NCI-H524 treated with DMSO at 0.1 percent for 48 hours (cell line): Measurements from ENCODE around the gene ADAMTS3.

Experiments
- DNase-seq: peaks from one replicate; lab custom pipeline; 2025; lab: John Stamatoyannopoulos, UW

The ADAMTS3 gene

DNA sequence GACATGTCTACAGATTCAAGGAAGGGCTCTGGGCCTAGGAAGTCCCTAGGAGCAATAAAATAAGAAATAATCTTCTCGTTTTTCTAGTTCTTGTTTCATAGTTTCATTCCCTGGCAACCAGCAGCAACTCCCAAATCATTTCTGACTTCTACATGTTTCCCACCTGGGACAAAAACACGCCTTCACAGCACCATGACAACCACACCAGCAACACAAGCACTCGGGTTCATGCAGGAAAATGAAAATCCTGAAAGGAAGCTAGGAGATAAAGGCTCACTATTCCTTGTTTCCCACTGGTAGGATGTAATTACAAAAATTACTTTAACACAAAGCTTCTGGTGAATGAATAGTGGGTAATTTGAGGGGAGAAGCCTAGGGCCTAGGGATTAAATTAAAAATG lies 158.9 kb downstream of the ADAMTS3 start:
- DNase-seq = no peak

- DNase-seq = no peak
These were observed 160.5 kb downstream of the ADAMTS3 start for GRCh38 chr4:72408568-72408967.

DNA sequence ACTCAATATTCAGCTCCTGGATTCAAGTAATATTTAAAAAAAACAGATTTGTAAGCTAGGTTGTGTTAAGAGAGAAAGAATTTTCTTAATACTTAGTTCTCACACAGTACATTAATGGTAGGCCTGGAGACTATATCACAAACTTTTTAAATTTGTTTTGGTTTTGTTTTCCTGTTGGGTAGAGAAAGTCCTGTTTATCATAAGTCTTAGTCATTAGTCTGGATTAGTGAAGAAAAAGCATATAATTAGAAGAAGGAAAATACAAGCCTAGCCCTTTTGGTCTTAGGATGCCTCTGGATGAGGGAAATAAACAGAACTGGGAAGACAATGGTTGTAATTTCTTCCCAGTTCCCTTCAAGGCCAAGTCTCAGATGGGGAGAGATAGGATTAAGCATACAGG lies 163.6 kb downstream of the ADAMTS3 start:
- DNase-seq = no peak

DNA sequence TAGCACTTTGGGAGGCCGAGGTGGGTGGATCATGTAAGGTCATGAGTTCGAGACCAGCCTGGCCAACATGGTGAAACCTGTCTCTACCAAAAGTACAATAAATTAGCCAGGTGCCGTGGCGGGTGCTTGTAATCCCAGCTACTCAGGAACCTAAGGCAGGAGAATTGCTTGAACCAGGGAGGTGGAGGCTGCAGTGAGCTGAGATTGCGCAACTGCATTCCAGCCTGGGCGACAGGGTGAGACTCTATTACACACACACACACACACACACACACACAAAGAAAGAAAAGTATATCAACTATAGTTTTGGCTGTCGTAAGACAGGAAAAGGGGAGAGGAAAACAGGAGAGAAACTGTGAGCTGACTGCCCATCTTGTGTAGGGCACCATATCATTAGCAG lies 171.7 kb downstream of the ADAMTS3 start:
- DNase-seq = no peak

GRCh38 chr4:72394012-72394663 lies 174.9 kb downstream of the ADAMTS3 start:
- DNase-seq = no peak

GRCh38 chr4:72391281-72391680 lies 177.7 kb downstream of the ADAMTS3 start:
- DNase-seq = no peak

DNA sequence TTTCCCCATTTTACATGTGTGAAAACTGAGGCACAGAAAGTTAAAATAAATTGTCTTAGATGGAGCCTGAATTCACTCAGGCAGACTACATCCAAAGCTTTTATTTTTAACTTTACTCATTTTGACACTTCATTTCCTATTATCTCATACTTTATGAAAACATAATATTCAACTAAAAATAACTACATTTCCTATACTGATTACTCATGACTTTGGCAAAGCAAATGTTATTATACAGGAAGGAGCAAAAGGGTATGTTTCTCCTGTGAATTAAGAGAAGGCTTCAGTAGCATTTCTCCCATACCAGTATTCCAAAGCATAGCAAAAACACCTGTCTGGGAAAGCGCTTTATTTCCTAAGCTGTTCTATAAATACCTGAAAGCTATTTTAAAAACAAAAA lies 178.6 kb downstream of the ADAMTS3 start:
- DNase-seq = no peak

GRCh38 chr4:72388521-72388920 lies 180.5 kb downstream of the ADAMTS3 start:
- no peak for DNase-seq

DNA sequence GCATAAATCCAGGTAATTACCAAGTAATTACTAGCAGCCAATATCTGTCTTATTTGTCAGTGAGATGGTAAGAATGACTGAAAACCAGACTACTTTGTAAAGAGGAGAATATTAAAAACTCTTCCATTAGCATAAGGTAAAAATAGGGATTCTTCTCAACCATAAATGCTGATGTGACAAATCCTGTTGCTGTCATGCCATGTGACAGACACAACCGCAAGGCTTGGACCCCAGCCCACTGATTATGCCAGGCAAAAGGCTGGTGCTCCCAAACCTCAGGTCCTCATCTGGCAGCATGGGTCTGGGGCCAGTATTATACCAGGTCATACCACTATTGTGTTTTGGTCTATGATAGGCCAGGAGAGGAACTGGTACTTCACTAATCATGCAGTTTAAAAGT lies 181.1 kb downstream of the ADAMTS3 start:
- no peak for DNase-seq

DNA sequence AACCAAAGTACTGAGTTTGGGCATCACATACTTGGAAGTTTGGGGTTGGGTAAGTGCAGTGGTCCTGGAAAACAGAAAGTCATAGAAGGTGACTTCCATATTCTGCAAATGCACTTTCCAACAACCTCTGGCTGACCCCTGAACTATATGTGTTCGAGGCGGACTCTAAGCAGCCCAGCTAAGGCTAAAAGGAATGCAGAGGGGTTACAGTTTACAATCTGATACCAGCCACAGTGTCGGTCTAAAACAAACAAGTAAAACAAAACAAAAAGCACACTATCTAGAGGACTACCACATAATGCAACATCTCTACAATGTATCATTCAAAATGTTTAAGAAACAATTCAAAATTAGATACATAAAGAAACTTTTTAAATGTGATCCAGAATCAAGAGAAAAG lies 185.6 kb downstream of the ADAMTS3 start:
- DNase-seq = no peak

DNA sequence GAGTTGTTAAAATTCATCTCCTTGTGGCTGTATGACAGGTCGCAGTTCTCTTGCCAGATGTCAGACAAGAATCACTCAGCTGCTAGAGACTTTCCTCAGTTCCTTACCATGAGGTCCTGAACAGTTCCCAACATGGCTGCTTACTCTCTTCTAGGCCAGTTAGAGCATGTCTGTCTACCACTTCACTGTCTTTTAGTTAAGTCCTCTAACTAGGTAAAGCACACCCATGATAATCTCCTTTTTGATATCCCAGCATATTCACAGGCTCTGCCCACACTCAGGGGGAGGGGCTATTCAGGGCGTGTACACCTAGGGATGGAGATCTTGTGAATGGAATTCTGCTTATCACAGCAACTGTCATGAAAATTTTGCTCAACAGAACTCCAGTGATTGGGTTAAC lies 190.1 kb downstream of the ADAMTS3 start:
- DNase-seq = no peak

GRCh38 chr4:72377491-72378194 lies 191.4 kb downstream of the ADAMTS3 start:
- no peak for DNase-seq

DNA sequence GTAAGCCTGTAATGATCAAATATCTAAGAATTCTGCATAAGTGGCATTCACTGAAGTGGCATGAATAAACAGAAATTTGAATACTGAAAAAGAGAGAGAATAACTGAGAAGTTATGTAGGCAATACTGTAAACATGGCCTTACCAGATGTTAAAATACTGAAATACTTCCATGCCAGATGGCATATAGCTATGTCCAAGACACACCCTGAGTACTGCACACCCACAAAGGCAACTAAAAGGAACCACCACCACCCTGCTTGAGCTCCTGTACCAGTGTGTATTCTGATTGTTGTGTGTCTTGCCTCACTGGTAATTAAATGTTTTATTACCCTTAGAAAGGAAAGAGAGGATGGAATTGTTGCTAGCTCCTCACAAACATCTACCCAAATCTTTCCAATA lies 192.1 kb downstream of the ADAMTS3 start:
- DNase-seq = no peak

GRCh38 chr4:72375073-72375736 lies 193.8 kb downstream of the ADAMTS3 start:
- no peak for DNase-seq

GRCh38 chr4:72374159-72374558 lies 194.9 kb downstream of the ADAMTS3 start:
- no peak for DNase-seq

GRCh38 chr4:72366601-72367000 lies 202.4 kb downstream of the ADAMTS3 start:
- DNase-seq = no peak

GRCh38 chr4:72365981-72366380 lies 203.0 kb downstream of the ADAMTS3 start:
- no peak for DNase-seq

- DNase-seq = no peak
These were observed 204.0 kb downstream of the ADAMTS3 start for GRCh38 chr4:72365016-72365415.

DNA sequence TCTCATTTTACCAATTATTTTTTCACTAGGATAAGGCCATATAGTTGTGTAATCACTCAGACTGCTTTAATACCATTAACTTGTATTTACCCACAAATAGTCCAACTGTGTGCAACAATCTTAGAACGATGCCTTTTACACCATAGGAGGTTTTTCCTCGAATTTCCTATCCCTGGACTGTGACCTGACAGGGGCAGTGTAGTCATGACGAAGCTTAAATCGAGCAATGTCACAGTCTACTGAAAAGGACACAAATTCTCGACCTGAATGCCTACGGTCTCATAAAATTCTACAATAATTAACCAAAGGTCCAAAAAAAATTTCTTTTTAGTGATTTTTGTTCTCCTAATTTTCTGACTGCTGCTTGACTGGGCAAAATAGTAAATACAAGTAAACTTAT lies 208.9 kb downstream of the ADAMTS3 start:
- no peak for DNase-seq

GRCh38 chr4:72358483-72358882 lies 210.5 kb downstream of the ADAMTS3 start:
- DNase-seq = no peak

DNA sequence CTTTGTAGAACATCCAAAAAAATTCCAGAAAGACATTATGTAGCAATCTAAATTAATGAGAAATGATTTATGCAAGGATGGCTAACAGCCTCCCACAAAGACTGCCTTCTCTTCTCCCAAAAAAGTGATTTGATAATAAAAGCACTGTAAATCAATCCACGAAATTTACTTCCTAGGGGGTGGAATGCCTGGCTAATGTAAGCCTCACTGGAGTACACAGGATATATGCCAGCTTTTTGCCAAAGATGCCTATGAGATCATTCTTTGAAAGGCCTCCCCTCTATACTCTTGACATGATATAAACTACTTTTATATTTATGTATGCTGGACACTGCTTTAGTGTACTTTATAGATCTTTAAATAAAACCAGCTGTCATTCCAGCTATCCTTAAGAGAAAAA lies 211.1 kb downstream of the ADAMTS3 start:
- no peak for DNase-seq

DNA sequence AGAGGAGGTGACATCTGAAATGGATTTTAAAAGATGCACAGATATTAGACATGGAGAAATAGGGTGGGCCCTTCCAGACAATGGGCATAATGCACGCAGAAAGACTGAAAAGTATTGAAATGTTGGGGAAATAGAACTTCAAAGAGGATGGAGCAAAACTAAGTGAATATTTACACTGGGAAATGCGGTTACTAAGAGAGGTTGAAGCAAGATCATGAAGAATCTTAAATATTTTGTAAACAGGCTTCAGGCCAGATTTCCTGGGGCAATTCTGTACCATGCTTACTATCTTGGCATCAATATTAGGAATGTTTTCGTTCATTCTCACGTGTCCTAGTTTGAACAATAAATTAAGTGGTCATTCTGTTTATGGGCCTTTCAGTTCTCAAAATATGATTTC lies 216.3 kb downstream of the ADAMTS3 start:
- no peak for DNase-seq

GRCh38 chr4:72351521-72351920 lies 217.5 kb downstream of the ADAMTS3 start:
- DNase-seq = no peak
